Fibroblast of gingiva (primary cell): ENCODE data around the gene CCDC91.
A peak's percentile ranks its signal among the peaks of the same experiment; 100 is the strongest.
"Not testable (repeated sequence)": the region's sequence is repeated elsewhere in the genome, so short reads cannot be mapped to it uniquely, and the experiment has no call there.

Experiments
- DNase-seq: peaks from one replicate; pipeline ENCODE4 v3.0.0-alpha.2; 2011; ENCODE audit warnings: low read depth

Gene CCDC91

DNA sequence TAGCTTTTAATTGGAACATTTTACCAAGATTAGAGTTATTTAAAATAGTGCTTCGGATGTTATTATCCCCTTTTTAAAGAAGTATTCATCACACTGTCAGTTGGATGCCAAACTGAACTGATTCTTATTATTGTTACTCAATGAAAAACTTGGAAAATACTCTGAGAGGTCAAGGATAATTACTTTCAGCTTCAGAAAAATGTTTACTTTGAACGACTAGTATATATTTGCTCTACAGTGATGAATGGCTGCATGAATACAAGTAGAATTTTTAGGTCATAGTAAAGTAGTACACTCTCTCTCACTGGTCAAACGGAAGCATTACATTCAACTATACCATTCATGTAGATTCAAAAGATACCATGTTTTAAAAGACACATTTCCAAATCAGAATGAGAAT lies 269.2 kb downstream of the CCDC91 start:
- peak; percentile 17 for DNase-seq

DNA sequence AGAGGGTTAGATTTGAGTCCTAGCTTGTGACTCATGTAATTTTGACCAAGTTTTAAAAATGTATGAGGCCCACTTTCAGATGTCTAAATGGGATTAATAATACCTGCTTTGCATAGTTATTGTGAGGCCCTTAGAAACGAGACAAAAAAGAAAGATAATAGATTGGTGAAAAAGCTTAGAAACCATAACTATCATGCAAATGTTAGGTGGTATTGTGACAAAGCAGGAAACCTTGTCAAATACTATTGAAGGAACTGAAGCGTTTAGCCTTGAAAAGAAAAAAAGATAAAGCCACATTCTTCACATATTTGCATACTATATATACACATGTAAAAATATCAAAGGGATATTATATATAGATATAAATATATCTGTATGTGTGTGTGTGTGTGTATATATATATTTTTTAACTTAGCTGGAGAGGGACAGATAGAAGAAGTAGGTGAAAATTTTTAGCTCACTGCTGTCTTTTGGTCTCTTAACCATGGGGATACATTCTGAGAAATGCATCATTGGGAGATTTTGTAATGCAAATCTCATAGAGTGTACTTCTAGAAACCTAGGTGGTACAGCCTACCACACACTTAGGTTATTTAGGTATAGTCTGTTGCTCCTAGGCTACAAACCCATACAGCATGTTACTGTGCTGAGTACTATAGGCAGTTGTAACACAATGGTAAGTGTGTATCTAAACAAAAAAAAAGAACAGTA lies 270.3 kb downstream of the CCDC91 start:
- DNase-seq: no peak

DNA sequence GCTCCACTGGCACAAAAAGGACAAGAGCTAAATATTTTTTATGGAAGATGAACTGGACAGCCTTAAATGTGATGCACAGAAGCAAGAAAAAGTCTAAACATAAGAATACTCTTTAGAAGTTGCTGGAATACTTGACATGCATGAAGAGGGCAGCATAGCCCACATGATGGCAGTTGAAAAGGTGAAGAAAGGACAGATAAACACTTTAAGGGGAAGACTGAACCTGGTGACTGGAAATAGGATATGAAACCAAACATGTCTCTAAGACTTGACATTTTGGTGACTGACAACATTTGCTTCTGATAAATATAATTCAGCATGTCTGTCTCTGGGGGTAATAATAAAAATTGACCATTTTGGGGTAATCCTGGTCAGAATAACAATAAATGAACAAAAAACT lies 273.1 kb downstream of the CCDC91 start:
- DNase-seq: no peak

DNA sequence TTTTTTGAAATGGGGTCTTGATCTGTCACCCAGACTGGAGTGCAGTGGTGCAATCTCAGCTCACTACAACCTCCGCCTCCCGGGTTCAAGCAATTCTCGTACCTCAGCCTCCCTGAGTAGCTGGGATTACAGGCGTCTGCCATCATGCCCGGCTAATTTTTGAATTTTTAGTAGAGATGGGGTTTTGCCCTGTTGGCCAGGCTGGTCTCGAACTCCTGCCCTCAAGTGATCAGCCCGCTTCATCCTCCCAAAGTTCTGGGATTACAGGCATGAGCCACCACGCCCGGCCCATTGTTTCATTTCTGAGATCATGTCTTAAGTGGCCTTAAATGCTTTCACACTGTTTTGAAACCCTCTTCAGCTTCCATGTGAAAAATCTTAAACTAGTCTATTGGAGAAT lies 281.5 kb downstream of the CCDC91 start:
- DNase-seq: not testable (repeated sequence)

DNA sequence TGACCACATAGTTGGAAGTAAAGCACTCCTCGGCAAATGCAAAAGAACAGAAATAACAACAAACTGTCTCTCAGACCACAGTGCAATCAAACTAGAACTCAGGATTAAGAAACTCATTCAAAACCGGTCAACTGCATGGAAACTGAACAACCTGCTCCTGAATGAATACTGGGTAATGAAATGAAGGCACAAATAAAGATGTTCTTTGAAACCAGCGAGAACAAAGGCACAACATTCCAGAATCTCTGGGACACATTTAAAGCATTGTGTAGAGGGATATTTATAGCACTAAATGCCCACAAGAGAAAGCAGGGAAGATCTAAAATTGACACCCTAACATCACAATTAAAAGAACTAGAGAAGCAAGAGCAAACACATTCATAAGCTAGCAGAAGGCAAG lies 285.9 kb downstream of the CCDC91 start:
- not testable (repeated sequence) for DNase-seq

DNA sequence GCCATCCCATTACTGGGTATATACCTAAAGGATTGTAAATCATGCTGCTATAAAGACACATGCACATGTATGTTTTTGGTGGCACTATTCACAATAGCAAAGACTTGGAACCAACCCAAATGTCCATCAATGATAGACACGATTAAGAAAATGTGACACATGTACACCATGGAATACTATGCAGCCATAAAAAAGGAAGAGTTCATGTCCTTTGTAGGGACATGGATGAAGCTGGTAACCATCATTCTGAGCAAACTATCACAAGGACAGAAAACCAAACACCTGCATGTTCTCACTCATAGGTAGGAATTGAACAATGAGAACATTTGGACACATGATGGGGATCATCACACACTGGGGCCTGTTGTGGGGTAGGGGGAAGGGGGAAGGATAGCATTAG lies 288.8 kb downstream of the CCDC91 start:
- not testable (repeated sequence) for DNase-seq

DNA sequence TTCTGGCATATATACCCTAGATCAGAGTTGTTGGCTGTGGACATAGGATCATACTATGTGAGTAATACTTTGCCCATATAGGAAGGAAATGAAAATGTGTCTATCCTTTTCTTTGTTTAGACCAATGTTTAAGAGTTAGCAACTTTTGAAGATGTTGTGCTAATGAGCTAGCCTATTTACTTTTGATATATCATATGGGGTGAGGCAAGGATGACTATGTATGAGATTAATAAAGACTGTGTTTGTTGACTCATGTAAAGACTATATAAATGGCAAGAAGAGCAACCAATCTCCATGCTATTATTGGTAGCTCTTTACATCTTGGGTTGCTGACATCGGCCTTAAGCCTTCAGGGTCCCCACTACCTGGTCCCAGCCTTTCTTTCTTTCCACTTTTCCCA lies 289.4 kb downstream of the CCDC91 start:
- no peak for DNase-seq

DNA sequence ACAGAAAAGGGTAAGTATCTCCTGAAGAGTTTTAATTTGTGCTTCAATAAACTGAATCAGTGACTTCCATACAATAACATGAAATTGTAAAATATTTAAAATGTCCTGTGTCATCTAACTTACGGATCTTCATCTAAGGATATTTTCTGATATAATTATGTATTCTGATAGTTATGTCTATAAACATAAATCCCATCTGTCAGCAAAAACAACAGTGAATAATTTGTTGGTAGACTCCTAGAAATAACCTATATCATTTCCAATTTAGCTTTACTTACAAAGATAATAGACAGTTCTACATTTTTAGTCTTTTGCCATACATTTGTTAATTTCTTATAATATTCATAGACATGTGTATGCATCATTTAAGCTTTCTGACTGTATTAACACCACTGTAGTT lies 293.9 kb downstream of the CCDC91 start:
- no peak for DNase-seq

DNA sequence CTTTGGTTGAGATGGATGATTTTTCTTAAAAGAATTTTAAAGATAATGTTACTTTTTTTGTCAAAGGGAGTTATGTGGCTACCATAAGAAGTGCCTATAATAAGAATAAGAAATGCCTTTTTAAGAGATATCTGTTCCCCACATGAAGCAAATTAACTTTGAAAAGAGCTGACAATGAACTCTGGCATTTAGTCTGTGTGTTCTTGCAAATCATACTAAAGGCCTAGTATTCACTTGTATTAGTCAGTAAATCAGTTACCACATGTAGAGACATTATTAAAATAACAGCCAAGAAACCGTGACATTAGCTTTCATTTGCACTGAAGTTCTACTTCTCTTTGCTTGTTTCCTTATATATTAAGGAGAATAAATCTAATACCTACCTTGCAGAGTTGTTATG lies 296.3 kb downstream of the CCDC91 start:
- DNase-seq: no peak

DNA sequence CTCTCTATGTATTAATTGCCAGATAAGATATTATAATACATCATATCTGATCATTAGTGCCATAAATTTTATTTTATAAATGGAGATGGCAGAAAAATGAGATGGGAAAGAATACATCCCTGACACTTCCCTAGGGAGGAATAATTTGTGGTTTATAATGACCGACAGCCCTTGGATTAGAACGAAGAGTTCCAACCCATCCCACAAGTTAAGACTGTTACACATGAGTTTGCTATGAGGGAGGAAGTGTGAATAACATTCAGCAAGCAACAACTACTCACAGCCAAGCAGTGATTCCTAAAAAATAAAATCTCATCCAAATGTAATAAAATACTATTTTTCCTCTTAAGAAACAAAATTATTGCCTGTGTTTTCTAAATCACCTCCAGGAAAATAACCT lies 299.0 kb downstream of the CCDC91 start:
- DNase-seq: peak; percentile 12

DNA sequence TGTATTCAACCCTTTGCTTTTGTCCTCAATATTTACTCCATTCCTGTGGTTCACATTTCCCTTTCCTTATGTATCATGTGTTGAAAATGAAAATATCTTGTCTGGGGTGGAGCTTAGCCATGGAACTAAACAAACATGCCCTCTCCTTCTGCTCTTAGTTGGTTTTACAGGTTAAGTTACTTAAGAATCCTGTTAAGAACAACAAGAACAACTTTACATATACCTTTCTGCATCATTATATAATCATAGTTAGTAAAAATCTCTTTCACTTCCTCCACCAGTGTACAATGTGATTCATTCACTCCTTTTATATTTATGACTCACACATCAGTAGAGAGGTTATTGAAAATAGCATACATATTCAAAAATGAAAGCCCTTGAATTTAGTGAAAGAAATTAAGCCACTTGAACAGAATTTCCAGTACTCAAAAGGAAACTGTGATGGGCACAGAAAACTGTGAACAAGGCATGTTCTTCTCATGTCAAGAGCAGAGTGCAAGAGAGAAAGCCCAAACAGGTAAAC lies 307.7 kb downstream of the CCDC91 start:
- no peak for DNase-seq

DNA sequence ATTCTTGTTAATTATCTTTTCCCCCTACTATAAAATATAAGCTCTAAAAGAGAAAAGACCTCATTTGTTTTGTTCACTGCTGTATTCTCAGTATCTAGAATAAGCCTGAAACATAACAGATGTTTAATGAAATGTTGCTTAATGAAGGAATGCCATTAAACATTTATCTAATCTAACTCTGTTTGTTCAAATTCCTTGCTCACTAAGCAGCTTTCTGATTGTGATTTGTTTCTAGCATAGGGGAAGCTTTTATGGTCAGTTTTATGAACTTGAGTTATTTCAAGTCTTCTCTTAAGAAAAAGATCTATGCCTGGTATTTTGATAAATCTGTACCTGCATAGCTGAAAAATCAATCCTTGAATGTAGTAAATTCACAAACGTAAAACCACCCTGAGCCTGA lies 308.6 kb downstream of the CCDC91 start:
- no peak for DNase-seq

DNA sequence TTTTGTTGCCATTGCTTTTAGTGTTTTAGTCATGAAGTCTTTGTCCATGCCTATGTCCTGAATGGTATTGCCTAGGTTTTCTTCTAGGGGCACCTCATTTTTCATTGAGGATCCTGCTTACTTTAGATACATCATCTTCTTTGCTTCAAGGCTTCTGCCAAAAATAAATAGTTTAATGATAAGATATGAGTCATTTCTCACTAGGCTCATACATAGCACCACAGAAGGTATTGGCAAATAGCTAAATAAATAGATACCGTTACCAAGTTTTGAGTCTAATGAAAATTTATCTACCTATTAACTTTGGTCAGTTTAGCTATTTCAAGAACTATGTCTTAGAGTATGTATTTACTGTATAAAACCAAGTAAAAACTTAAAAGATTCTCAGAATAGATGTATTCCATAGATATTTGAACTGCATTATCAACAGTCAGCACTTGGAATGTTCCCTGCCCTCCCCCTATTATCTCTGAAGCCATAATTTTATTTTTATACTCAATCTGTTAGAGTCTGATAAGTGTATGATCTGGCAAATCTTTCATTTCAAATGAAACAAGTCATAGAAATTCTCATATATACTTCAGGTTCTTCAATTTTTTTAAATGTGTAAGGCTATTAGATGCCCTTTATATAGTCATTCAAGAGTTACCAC lies 310.2 kb downstream of the CCDC91 start:
- DNase-seq: no peak

DNA sequence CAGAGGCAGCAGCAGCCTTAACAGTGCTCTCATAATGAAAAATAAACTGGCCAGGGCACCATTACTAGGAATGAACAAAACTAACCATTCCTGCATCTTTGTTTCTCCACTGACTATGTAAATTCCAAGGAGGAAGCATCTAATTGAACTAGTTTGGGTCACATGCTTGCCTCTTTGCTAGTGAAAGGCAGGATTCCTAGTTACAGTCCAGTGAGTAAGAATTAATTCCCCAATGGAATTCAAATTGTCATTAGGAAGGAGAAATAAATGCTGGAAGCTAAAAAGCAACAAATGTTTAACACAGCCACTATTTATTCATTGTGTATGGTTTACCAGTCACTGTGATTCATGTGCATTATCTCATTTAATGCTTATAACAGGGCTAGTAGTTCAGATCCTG lies 316.0 kb downstream of the CCDC91 start:
- no peak for DNase-seq

DNA sequence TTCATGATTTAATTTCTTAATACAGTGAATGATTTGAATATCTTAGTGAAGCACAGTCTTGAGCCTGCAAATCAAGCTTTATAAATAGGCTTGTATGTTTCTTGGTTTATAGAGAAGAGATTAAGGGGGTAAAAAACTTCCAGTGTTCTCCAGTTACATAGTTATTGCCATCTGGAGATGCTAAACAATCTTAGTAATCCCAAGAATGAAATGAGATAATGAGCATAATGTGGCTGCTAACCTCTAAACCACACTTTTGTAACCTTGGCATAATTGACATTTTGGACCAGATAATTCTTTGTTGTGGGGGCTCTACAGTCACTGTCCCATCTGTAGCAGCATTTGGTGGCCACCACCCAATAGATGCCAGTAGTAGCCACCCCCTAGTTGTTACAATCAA lies 316.8 kb downstream of the CCDC91 start:
- DNase-seq: peak; percentile 82

DNA sequence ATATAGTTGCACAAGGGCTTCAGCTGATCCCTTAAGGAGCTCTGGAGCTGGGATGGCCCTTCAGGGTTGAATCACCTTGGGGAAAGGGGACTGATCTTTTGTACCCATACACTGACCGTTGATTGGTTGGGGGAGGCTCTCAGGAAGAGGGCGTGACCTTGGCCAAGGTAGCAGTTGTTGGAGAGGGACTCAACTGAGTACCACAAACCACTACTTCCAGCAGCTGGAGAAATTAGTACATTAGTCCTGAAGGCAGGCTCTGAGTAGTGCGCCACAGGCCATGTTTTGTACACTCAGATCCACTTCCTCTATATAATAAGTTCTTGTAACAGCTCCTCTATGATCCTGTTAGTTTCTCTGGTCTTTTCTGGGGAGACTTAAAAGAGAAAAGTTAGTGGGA lies 317.6 kb downstream of the CCDC91 start:
- DNase-seq: no peak

DNA sequence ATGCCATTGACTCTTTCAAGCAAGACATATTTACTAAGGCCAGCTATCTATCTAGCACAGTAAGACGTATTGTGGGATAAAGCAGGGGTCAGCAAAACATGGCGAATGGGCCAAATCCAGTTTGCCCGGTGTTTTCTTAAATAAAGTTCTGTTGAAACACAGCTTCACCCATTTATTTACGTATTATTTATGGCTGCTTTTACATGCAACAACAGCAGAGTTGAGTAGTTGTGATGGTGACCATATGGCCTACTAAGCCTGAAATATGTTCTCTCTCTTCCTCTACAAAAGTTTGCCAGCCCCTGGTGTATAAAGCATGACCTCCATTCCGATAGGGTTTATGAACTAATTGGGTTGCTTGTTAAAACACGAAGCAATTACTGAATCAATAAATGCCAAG lies 322.1 kb downstream of the CCDC91 start:
- no peak for DNase-seq

DNA sequence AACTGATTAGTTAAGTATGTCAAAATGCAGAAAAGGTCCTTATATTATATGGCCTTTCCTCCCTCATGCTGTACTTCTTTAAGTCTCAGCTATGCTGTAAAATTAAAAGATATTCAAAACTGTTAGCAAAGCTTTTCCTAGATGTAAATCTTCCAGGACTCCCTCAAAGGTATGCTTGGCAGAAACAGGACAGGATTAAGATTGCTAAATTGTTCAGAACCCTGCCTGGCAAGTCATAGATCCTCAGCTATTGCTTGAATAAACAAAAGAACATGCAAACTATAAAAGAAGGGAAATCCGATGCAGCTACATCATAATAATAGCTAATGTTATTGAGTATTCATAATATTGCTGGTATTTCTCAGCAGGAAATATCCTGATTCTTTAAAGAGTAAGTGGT lies 322.6 kb downstream of the CCDC91 start:
- DNase-seq: peak; percentile 53

DNA sequence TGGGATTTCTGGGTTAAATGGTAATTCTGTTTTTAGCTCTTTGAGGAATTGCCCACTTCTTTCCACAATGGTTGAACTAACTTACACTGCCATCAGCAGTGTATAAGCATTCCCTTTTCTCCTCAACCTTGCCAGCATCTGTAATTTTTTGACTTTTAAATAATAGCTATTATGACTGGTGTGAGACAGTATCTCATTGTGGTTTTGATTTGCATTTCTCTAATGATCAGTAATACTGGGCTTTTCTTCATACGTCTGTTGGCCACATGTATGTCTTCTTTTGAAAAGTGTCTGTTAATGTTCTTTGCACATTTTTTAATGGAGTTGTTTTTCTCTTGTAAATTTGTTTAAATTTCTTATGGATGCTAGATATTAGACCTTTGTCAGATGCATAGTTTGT lies 323.7 kb downstream of the CCDC91 start:
- no peak for DNase-seq

DNA sequence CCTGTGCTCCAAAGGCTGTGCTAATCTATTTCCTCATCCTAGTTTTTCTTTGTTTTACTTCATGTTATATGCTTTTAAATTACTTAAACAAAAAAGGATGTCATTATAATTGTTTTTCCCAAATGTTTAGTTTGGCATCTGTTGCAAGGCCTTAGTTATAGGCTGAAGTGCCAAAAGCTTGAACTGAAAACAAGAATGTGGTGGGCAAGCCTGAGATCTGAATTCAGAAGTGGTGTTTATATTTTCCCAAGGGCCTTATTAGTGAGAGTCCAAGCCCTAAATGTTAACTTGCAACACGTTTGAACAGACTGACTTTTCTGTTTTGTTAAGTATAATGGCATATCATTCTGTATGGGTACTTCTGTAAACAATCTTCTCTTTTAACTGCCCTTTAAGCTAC lies 326.8 kb downstream of the CCDC91 start:
- peak; percentile 91 for DNase-seq

DNA sequence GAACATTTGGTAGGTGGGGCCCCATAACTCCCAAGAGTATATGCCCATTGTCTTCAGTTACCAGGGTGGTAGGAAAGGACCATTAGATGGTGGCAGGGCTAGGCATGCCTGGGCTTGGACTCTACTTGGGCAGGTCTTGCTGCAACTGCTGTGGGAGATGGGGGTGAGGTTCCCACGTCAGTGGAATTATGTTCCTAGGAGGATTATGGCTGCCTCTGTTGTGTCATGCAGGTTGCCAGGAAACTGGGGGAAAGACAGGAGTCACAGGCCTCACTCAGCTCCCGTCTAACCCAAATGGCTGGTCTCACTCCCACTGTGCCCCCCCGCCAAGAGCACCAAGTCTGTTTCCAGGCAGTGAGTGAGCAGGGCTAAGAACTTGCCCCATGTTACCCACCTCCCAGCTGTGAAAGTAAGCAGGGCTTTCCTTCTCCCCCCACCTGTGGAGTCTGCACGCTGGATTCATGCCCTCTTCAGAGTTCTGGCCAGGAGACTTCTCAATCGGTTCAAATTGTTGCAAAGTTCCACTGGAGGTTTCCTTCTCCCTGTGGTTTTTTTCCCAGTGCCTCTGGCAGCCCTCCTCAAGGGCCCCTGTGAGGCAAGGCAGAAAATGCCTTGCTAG lies 337.5 kb downstream of the CCDC91 start:
- no peak for DNase-seq

DNA sequence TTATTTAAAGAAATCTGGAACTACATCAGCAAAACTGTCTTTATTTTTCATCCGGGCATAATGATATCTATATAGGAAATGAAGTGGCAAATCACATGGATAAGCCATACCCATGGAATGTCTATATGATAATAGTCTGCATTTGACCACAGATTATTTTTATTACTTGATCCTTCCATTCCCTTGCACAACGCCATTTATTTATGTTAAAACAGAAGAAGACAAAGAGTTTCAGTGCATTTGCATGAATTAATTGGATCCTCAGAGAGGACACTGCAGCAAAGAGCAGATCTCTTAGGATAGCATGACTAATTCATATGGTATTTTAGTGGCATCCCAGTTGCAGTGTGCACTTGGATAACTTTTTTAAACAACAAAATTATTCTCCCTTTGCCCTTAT lies 345.0 kb downstream of the CCDC91 start:
- peak; percentile 88 for DNase-seq

DNA sequence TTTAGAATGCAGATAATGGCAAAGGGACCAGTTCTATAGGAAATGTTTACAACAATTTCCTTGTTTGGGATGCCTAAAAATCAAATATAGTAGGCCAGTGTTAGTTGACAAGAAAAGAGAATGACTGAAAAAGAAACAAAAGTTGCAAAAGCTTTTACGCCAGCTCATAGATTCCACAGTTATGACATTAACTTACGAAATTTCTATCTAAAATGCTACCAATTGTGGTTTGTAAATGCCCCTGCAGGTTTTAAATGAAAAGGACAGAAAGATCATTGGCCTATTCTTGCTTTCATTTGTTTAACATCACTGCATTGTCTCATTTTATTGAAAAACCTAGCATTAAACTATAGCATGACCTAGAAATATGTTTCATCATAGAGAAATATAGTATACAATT lies 345.8 kb downstream of the CCDC91 start:
- DNase-seq: peak; percentile 87
